Subcutaneous abdominal adipose tissue (tissue), 5 donors: ENCODE results near the gene KIF12.

ENCODE experiments used
- H3K27ac ChIP-seq: one replicate; pipeline ENCODE4 v1.7.0; 2013; ENCODE audit warnings: low read depth, mild to moderate bottlenecking, inconsistent platforms, low read length, moderate library complexity
- H3K27me3 ChIP-seq, 5 donors: one replicate each; pipeline ENCODE4 v1.7.0; 2013; ENCODE audit warnings: low read length in 5 of 5, inconsistent platforms in 1 of 5; ENCODE audit not compliant: control insufficient read depth in 5 of 5, insufficient read depth in 4 of 5
- H3K36me3 ChIP-seq, 5 donors: one replicate each; pipeline ENCODE4 v1.7.0; 2013; ENCODE audit warnings: low read length in 5 of 5; ENCODE audit not compliant: control insufficient read depth in 5 of 5, insufficient read depth in 5 of 5
- H3K4me1 ChIP-seq, 5 donors: one replicate each; pipeline ENCODE4 v1.7.0; 2013; ENCODE audit warnings: low read length in 5 of 5, mild to moderate bottlenecking in 3 of 5, moderate library complexity in 1 of 5; ENCODE audit not compliant: control insufficient read depth in 5 of 5, insufficient read depth in 5 of 5
- H3K4me3 ChIP-seq, 5 donors: one replicate each; pipeline ENCODE4 v1.7.0; 2013; ENCODE audit warnings: low read length in 5 of 5, low read depth in 1 of 5
- H3K9ac ChIP-seq, 5 donors: one replicate each; pipeline ENCODE4 v1.7.0; 2013; ENCODE audit warnings: low read length in 5 of 5, mild to moderate bottlenecking in 4 of 5, moderate library complexity in 3 of 5
- H3K9me3 ChIP-seq, 5 donors: one replicate each; pipeline ENCODE4 v1.7.0; 2013; ENCODE audit warnings: low read length in 5 of 5; ENCODE audit not compliant: control insufficient read depth in 5 of 5
- donor health status: healthy.
- donor health status: healthy.
- donor health status: healthy.
- donor health status: healthy.
- donor health status: healthy.

KIF12 gene

DNA sequence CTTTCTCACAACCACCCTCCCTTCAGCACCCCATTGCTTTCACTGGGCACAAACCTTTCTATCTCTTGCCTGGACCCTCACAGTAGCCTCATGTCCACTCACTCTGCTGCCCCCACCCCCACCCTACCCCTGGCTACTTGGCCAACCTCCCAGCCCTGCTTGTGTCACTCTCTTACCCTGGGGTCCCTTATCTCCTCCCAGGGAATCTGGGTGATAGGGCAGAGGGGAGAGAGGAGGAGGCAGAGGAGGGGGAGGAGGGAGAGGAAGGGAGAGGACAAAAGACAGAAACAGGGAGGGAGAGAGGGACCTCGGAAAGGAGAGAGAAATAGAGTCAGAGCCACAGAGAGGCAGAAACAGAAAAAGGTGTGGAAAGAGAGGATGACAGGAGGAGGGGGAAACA is 25.0 kb upstream of the KIF12 start:
- Histone ChIP-seq H3K9ac (no peak overlapping the region), H3K36me3 (no peaks in the 10 kb centered on the region), H3K4me3 (no peak overlapping the region), H3K4me1 (peaks cover 0 to 14% (median 9%) of the 10 kb centered on the region in 5 donors), H3K9me3 (peaks cover 0 to 15% (median 9%) of the 10 kb centered on the region in 5 donors), H3K27ac (no peak overlapping the region), H3K27me3 (peaks cover 0 to 16% (median 3%) of the 10 kb centered on the region in 5 donors)

DNA sequence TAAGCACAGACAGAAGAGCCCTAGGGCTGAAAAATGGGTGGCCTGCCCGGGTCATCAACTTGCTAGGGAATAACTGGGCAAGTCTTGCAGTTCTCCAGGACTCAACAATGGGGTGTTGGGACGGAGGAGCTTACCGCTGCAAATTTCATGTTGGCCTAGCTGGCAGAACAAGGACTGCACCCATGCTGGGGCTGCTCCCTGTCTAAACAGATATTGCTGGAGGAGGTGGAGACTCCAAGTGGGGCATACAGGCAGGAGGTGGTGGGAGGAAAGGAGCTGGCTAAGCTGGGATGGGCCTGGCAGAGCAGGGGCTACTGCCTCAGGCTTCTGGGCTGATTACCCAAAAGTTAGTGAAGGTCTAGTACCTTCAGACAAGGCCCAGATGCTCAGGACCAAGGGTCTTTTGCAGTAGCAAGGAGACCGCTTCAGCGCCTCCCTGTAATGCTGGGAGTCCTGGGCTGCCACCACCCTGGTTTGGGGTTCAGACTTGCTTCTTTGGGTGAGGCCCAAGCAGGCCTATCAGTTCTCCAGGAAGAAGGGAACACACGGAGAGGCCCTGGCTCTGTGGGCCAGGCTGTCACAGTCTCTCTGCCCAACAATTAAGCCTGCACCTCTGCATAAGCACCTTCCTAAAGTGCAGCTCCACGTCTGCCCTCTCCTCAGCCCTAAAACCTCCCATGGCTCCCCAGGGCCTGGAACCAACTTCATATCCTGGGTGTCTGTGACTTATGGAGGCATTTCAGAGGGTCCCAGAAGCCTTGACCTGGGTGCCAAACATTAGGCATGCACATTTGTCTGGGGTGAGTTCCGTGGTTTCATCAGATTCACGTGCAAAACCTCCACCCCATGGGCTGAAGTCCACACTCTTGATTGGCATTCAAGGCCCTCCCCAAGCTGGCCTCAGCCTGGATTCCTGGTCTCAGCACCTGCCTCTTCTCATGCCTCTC is 24.2 kb upstream of the KIF12 start:
- no peak overlapping the region for H3K27ac ChIP-seq
- peaks cover 0 to 14% (median 9%) of the 10 kb centered on the region in 5 donors for H3K4me1 ChIP-seq
- H3K9ac ChIP-seq, result no peak overlapping the region
- H3K4me3 ChIP-seq, result no peak overlapping the region
- peaks cover 0 to 15% (median 9%) of the 10 kb centered on the region in 5 donors for H3K9me3 ChIP-seq
- no peaks in the 10 kb centered on the region for H3K36me3 ChIP-seq
- peaks cover 0 to 17% (median 4%) of the 10 kb centered on the region in 5 donors for H3K27me3 ChIP-seq

GRCh38 chr9:114122136-114123027 is 23.3 kb upstream of the KIF12 start:
- H3K36me3 ChIP-seq, result no peaks in the 10 kb centered on the region
- H3K9ac ChIP-seq, result no peak overlapping the region
- H3K4me3 ChIP-seq, result no peak overlapping the region
- H3K27me3 ChIP-seq, result peaks cover 0 to 27% (median 13%) of the 10 kb centered on the region in 5 donors
- peaks cover 0 to 8% (median 3%) of the 10 kb centered on the region in 5 donors for H3K9me3 ChIP-seq
- H3K4me1 ChIP-seq, result peaks cover 0 to 14% (median 9%) of the 10 kb centered on the region in 5 donors
- H3K27ac ChIP-seq, result no peak overlapping the region

DNA sequence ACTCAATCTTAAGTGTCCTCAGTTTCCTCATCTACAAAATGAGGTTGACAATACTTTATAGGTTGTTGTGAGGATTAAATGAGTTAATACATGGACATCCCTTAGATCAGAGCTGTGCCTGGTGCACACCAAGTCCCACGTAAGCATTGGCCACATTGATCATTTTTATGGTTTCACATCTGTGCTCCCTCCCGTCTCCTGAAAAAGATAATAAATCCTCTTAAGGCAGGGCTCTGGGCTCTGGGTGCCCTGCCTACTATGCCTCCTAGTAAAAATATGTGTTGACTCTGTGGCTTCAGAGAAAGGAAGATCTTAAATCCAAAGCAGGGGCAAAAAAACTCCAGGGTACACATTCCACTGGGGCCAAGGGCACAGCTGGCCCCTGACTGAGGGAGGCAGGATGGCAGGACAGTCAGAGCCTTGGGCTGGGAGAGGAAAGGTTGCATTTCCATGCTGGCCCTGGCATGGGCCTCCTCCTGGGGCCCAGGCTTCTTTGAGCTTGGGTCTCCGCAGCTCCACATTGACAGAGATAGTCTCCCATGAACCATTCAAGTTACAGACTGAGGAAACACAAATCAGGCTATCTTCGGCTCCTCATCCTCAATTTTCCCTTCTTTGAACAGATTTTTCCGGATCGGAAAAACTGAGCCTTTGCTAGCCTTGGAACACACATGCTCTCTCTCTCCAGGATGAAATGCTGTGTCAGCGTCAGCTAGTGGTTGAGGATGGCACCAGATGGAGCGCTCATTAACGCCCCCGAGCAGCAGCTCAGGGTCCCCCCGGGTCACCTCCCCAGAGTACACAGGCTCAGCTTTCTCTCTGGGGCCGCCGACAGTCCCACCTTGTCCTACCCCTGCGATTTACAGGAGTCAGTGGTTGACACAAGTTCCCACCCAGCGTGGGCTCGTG is 22.4 kb upstream of the KIF12 start:
- H3K9ac ChIP-seq, result no peak overlapping the region
- H3K9me3 ChIP-seq, result no peaks in the 10 kb centered on the region
- peaks cover 0 to 24% (median 8%) of the 10 kb centered on the region in 5 donors for H3K27me3 ChIP-seq
- H3K4me3 ChIP-seq, result no peak overlapping the region
- H3K36me3 ChIP-seq, result no peaks in the 10 kb centered on the region
- no peak overlapping the region for H3K27ac ChIP-seq
- H3K4me1 ChIP-seq, result peaks cover 0 to 16% (median 11%) of the 10 kb centered on the region in 5 donors

DNA sequence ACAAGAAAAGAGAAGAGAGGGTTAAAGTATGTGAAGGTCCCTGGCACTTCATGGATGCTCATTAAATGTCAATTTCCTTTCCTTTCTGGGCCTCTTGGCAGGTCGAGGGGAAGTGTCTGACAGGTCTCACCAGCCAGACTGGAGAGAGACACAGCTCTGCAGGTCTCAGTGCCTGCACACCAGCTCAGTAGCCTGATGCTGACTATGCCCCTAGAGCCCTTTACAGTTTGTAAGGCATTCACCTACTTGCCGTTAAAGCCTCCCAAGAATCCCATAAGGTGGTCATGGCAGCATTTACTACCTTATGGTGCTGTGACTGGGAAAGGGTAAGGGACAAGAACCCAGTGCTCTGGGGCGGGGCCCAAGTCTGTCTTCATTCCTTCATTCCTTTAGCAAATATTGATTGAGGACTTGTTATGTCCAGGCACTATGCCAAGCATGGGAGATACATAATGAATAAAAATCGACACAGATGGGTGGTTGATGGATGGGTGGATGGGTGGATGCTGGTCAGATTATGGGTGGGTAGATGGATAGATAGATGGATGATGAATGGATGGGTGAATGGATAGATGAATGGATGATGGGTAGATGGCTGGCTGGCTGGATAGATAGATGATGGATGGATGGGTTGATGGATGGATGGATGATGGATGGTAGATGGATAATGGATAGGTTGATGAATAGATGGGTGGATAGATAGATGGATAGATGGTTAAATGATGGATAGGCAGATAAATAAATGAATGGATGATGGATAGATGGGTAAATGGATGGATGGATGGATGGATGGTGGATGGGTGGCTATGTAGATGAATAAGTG is 21.3 kb upstream of the KIF12 start:
- H3K9ac ChIP-seq, result no peak overlapping the region
- no peak overlapping the region for H3K4me3 ChIP-seq
- H3K9me3 ChIP-seq, result no peaks in the 10 kb centered on the region
- H3K27me3 ChIP-seq, result peaks cover 0 to 21% (median 9%) of the 10 kb centered on the region in 5 donors
- H3K27ac ChIP-seq, result no peak overlapping the region
- H3K36me3 ChIP-seq, result no peaks in the 10 kb centered on the region
- H3K4me1 ChIP-seq, result peaks cover 2 to 26% (median 21%) of the 10 kb centered on the region in 5 donors

DNA sequence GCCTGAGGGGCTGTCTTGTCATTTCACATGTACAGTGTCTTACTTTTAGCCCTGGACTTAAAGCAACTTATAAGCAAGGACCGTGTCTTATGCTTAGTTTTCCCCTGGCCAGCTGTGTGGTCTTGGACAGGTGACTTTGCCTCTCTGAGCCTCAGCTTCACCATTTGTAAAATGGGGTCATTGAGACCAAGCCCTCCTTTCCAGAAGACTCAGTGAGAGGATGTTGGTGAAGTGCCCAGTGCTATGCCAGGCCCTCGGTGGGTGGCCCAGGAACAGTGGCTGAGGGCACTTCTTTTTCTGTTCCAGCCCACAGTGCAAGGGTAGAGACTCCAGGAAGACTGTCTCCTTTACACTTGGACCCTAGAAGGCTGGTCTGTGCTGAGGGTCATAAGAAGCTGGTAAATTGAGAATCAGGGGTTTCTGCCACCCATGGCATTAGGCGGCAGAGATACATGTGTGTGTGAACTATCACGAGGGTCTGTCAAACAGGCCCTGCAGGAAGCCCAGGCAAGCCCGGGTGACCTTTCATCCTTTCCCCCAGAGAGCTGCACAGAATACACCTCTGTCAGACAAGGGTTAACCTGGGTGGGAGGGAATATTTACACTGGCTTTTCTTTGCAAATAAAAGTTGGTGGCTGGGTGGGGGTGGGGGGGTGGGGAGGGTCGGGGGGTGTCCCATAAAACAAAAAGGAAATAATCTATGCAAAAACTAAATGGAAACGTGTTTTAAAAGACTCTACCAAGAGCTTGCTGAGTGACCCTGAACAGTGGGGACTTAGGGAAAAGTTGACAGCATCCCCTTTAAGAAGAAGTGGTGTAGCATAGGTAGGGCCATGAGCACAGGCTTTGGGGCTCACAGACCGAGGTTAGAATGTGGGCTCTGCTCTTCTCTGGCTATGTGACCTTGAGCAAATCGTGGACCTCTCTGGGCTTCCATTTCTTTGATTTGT is 20.4 kb upstream of the KIF12 start:
- no peaks in the 10 kb centered on the region for H3K9me3 ChIP-seq
- no peak overlapping the region for H3K4me3 ChIP-seq
- no peak overlapping the region for H3K27ac ChIP-seq
- peaks cover 2 to 27% (median 21%) of the 10 kb centered on the region in 5 donors for H3K4me1 ChIP-seq
- peaks cover 0 to 20% (median 9%) of the 10 kb centered on the region in 5 donors for H3K27me3 ChIP-seq
- no peak overlapping the region for H3K9ac ChIP-seq
- H3K36me3 ChIP-seq, result no peaks in the 10 kb centered on the region

- Histone ChIP-seq H3K27ac (no peak overlapping the region), H3K9me3 (no peaks in the 10 kb centered on the region), H3K4me3 (no peak overlapping the region), H3K36me3 (no peaks in the 10 kb centered on the region), H3K9ac (no peak overlapping the region), H3K4me1 (peaks cover 6 to 32% (median 25%) of the 10 kb centered on the region in 5 donors), H3K27me3 (peaks cover 0 to 20% (median 11%) of the 10 kb centered on the region in 5 donors)
Observed at GRCh38 chr9:114117996-114118830, 19.1 kb upstream of the KIF12 start.
